GM15510 (cell line): ENCODE results near the gene GRM8.

Experiments
- POLR2A ChIP-seq: IDR thresholded peaks from 3 replicates; pipeline ENCODE4 v1.6.1; 2011; ENCODE audit warnings: borderline replicate concordance; ENCODE audit not compliant: insufficient read length; ENCODE audit errors: extremely low read depth

GRM8 gene

GRCh38 chr7:127252778-127253280 lies at the start of gene GRM8:
Gene GRM8 (minus strand): TSS chr7:127252941.
- TF ChIP-seq POLR2A = no peak

- no peak for TF ChIP-seq POLR2A
These were observed 38.1 kb upstream of the GRM8 start for GRCh38 chr7:127290801-127291361.

GRCh38 chr7:127290116-127290655 lies 37.4 kb upstream of the GRM8 start:
- no peak for TF ChIP-seq POLR2A

GRCh38 chr7:127287133-127287532 lies 34.4 kb upstream of the GRM8 start:
- no peak for TF ChIP-seq POLR2A

GRCh38 chr7:127270093-127270492 lies 17.4 kb upstream of the GRM8 start:
- TF ChIP-seq POLR2A = no peak

GRCh38 chr7:127266047-127266446 lies 13.3 kb upstream of the GRM8 start:
- TF ChIP-seq POLR2A = no peak

GRCh38 chr7:127264219-127264618 lies 11.5 kb upstream of the GRM8 start:
- TF ChIP-seq POLR2A = no peak

- TF ChIP-seq POLR2A = no peak
These were observed 5.4 kb upstream of the GRM8 start for GRCh38 chr7:127258111-127258510.

GRCh38 chr7:127257086-127257485 lies 4.3 kb upstream of the GRM8 start:
- TF ChIP-seq POLR2A = no peak

- TF ChIP-seq POLR2A = no peak
These were observed 3.4 kb upstream of the GRM8 start for GRCh38 chr7:127256041-127256725.

- TF ChIP-seq POLR2A = no peak
These were observed 1.5 kb upstream of the GRM8 start for GRCh38 chr7:127254163-127254684.

- TF ChIP-seq POLR2A = no peak
These were observed 781 bp upstream of the GRM8 start for GRCh38 chr7:127253281-127254162.

GRCh38 chr7:127252377-127252713 lies 396 bp downstream of the GRM8 start:
- no peak for TF ChIP-seq POLR2A

- TF ChIP-seq POLR2A = no peak
These were observed 1.0 kb downstream of the GRM8 start for GRCh38 chr7:127251465-127252376.

GRCh38 chr7:127251036-127251464 lies 1.7 kb downstream of the GRM8 start:
- no peak for TF ChIP-seq POLR2A
